Esophagus muscularis mucosa (tissue), 4 donors: ENCODE data around the gene KLK7. TPM values are rescaled to one million over a fixed set of nuclear protein-coding genes. Genes with fewer than 3 reads are reported as not detected.

ENCODE experiments used
- DNase-seq: peaks from one replicate; pipeline ENCODE4 v3.0.0-alpha.2; 2017; ENCODE audit errors: extremely low spot score
- H3K27ac ChIP-seq, 4 donors: fragments of 200-600 bp; sonication (generic); replicated peaks in 1 of 4; 1 replicate in 3 of 4; 2 replicates in 1 of 4; pipeline ENCODE4 v1.5.1; 2016 to 2019; ENCODE audit warnings: mild to moderate bottlenecking in 1 of 4
- H3K27me3 ChIP-seq, 4 donors: fragments of 200-600 bp; sonication (generic); one replicate each; pipeline versions ENCODE4 v1.5.1 to v1.6.0; 2016 to 2019
- H3K36me3 ChIP-seq, 4 donors: fragments of 200-600 bp; sonication (generic); one replicate each; pipeline ENCODE4 v1.5.1; 2016 to 2019
- H3K4me1 ChIP-seq, 4 donors: fragments of 200-600 bp; sonication (generic); one replicate each; pipeline ENCODE4 v1.5.1; 2016 to 2019
- H3K4me3 ChIP-seq, 4 donors: fragments of 200-600 bp; sonication (generic); 1 replicate in 2 of 4; 2 replicates in 2 of 4; pipeline ENCODE4 v1.5.1; 2016 to 2019; ENCODE audit warnings: mild to moderate bottlenecking in 4 of 4, moderate library complexity in 1 of 4
- H3K9me3 ChIP-seq, 4 donors: fragments of 200-600 bp; sonication (generic); 1 replicate in 3 of 4; 2 replicates in 1 of 4; pipeline ENCODE4 v1.5.1; 2016 to 2019
- EP300 ChIP-seq: sonication (generic); formaldehyde crosslinking; IDR thresholded peaks from one replicate; pipeline ENCODE4 v1.6.1; 2017; ENCODE audit warnings: antibody characterized with exemption
- POLR2A ChIP-seq: fragments of 450-650 bp; IDR thresholded peaks from one replicate; pipeline ENCODE4 v1.6.1; 2017; ENCODE audit warnings: antibody characterized with exemption, moderate library complexity, mild to moderate bottlenecking, low read depth
- POLR2AphosphoS5 ChIP-seq, 2 donors: sonication (generic); formaldehyde crosslinking; IDR thresholded peaks; one replicate each; pipeline ENCODE4 v1.6.1; 2017; ENCODE audit warnings: antibody characterized with exemption in 2 of 2
- WGBS: methylation state at CpG from one replicate; pipeline ENCODE4 v1.1.5; 2018; 5-methylcytosine and 5-hydroxymethylcytosine counted together
- intact Hi-C: fragments of 100-400 bp; cut with DNase I; formaldehyde crosslinking; loops from one replicate; pipeline ENCODE4 v1.15.1; 2023
- total RNA-seq, 4 donors: library from RNA; depleted of rRNA; stranded (reverse); fragments of >200 nt; gene quantifications; one replicate each; pipeline versions ENCODE4 v1.1.0 to v1.2.1, GENCODE V29; 2016
- TF ChIP-seq, protein P1 (sequence below), 3 experiments: fragments of 200-600 bp in 2 of 3; fragments of 450-650 bp in 1 of 3; sonication (generic) in 2 of 3; IDR thresholded peaks; one replicate each; pipeline ENCODE4 v1.5.1; 2017 to 2019; ENCODE audit warnings: antibody characterized with exemption in 3 of 3, mild to moderate bottlenecking in 2 of 3, moderate library complexity in 1 of 3

KLK7 gene
- total RNA-seq, 4 donors from 2014 or later = 0.32 to 0.33 TPM; not detected in 2

DNA sequence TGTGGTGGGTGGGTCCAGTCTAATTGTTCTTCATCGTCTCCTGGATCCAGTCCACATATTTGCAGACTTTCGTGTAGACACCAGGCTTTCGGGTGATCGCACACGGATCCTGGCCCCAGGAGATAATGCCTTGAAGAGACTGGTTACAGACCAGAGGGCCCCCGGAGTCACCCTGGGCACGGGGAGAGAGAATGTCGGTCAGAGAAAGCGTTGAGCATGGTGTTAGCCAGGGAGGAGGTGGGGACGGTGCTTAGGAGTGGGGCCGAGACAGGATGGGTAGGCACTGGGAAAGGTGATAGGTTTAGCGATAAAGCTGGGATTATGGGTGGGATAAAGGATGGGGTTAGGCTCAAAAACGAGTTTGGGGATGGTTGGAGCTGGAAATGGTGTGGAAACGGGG, 38.8 kb upstream of the KLK7 start:
- intact Hi-C loops = loop anchor here (5.0 kb wide), 1 partner anchor 75 kb away; no protein-coding TSS in a partner anchor
- 65% methylated on average over 14 of the region's 14 CpGs for WGBS

DNA sequence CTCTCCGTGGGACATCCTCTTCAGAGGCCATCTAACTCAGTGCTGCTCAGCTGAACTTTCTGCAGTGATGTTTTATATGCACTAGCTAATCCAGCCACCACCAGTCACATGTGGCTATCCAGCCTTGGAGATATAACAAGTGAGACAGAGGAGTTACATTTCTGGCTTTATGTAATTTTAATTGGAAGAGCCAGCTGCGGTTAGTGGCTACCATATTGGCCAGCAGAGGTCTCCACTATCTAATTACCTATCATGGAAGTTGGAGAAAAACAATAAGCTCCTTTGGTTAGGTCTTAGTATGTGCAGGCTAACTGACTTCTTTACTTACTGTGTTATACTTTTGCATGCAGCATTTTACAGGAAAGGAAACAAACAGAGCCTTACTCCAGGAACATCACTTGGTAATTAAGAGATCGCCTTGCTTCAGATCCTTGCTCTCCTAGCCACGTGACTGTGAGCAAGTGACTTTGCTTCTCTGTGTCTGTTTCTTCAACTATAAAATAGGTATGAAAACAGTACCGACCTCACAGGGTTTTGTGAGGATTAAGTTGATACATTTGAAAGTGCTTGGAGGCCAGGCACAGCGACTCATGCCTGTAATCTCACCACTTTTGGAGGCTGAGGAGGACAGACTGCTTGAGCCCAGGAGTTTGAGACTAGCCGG, 37.4 kb upstream of the KLK7 start:
- TF ChIP-seq, protein P1, sequence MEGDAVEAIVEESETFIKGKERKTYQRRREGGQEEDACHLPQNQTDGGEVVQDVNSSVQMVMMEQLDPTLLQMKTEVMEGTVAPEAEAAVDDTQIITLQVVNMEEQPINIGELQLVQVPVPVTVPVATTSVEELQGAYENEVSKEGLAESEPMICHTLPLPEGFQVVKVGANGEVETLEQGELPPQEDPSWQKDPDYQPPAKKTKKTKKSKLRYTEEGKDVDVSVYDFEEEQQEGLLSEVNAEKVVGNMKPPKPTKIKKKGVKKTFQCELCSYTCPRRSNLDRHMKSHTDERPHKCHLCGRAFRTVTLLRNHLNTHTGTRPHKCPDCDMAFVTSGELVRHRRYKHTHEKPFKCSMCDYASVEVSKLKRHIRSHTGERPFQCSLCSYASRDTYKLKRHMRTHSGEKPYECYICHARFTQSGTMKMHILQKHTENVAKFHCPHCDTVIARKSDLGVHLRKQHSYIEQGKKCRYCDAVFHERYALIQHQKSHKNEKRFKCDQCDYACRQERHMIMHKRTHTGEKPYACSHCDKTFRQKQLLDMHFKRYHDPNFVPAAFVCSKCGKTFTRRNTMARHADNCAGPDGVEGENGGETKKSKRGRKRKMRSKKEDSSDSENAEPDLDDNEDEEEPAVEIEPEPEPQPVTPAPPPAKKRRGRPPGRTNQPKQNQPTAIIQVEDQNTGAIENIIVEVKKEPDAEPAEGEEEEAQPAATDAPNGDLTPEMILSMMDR (IDR thresholded peaks at IDR 0.05) = peak; percentile 39 to 66 (median 57)
- no peak for TF ChIP-seq POLR2AphosphoS5 (IDR thresholded peaks at IDR 0.05)
- H3K27ac ChIP-seq = no peak overlapping the region
- intact Hi-C loops = loop anchor here (5.0 kb wide), 1 partner anchor 76 kb away; no protein-coding TSS in a partner anchor
- no peak overlapping the region for H3K4me3 ChIP-seq
- H3K4me1 ChIP-seq = peaks cover 17 to 31% (median 28%) of the 10 kb centered on the region in 4 donors
- DNase-seq = no peak
- 43% methylated on average over 7 of the region's 7 CpGs for WGBS
- no peaks in the 10 kb centered on the region for H3K36me3 ChIP-seq
- no peaks in the 10 kb centered on the region for H3K9me3 ChIP-seq
- H3K27me3 ChIP-seq = peaks cover 0 to 93% (median 36%) of the 10 kb centered on the region in 4 donors

More for the DNA sequence above, 38.8 kb upstream of the KLK7 start:
- Histone ChIP-seq H3K4me3 (no peak overlapping the region), H3K27ac (no peak overlapping the region), H3K9me3 (no peaks in the 10 kb centered on the region), H3K36me3 (no peaks in the 10 kb centered on the region), H3K4me1 (peaks cover 13 to 20% (median 19%) of the 10 kb centered on the region in 4 donors), H3K27me3 (peaks cover 0 to 93% (median 25%) of the 10 kb centered on the region in 4 donors)
- DNase-seq = no peak
- TF ChIP-seq, protein P1 (IDR thresholded peaks at IDR 0.05) = no peak
- no peak for TF ChIP-seq POLR2AphosphoS5 (IDR thresholded peaks at IDR 0.05)

DNA sequence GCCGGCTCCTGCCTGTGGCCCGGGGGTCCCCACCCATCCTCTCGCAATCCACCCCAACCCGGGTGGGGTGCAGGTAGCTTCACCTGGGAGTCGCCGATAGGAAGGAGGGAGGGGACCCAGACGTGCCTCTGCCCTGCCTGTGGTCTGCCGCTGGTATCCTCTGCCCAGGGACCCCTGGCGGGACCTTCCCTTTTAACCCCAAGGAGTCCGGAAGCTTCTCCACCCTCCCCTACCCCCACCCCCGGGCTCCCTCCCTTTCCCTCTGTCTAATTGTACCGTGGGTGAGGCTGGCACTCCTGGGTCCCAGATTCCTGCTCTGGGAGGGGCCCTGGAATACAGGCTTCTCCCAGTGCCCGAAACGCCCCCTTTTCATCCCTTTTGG, 35.8 kb upstream of the KLK7 start, which contains the start of gene KLK10:
Gene KLK10 (minus strand): TSS at position 166 of the 382 bp plus-strand sequence. CDS start 579 bp downstream, outside the sequence.
- H3K27me3 ChIP-seq = peaks cover 0 to 93% (median 37%) of the 10 kb centered on the region in 4 donors
- TF ChIP-seq, protein P1 (IDR thresholded peaks at IDR 0.05) = no peak
- no peak for TF ChIP-seq POLR2AphosphoS5 (IDR thresholded peaks at IDR 0.05)
- TF ChIP-seq EP300 = no peak
- no peak for TF ChIP-seq POLR2A
- H3K27ac ChIP-seq = no peak within 1 kb of the TSS
- H3K4me1 ChIP-seq = peaks cover 17 to 31% (median 28%) of the 10 kb centered on the region in 4 donors
- no peak for DNase-seq
- peak within 1 kb of the TSS; percentile 28 to 53 (median 33) for H3K4me3 ChIP-seq
- intact Hi-C loops = no loop called here
- WGBS = 6% methylated on average over 6 of the region's 14 CpGs
- no peaks in the 10 kb centered on the region for H3K9me3 ChIP-seq
- no peaks in the 10 kb centered on the region for H3K36me3 ChIP-seq

- Histone ChIP-seq H3K4me3 (peak overlapping the region; percentile 28 to 53 (median 33)), H3K27me3 (peaks cover 0 to 93% (median 35%) of the 10 kb centered on the region in 4 donors), H3K4me1 (peaks cover 17 to 31% (median 28%) of the 10 kb centered on the region in 4 donors), H3K9me3 (no peaks in the 10 kb centered on the region), H3K27ac (no peak overlapping the region), H3K36me3 (no peaks in the 10 kb centered on the region)
- 2% methylated on average over 42 of the region's 68 CpGs for WGBS
- DNase-seq = no peak
- TF ChIP-seq EP300 = no peak
- intact Hi-C loops = no loop called here
Measured at GRCh38 chr19:51018745-51019543, 35.2 kb upstream of the KLK7 start.
